Mesenchymal stem cell (in vitro differentiated cells and primary cell): ENCODE data around the gene WIPF2.
A peak's percentile ranks its signal among the peaks of the same experiment; 100 is the strongest.
"Not testable (repeated sequence)": the region's sequence is repeated elsewhere in the genome, so short reads cannot be mapped to it uniquely, and the experiment has no call there.

Experiments used
- DNase-seq: peaks from one replicate; pipeline ENCODE4 v3.0.0-alpha.2; 2013
- H2AFZ ChIP-seq: one replicate; pipeline ENCODE4 v1.6.1; 2013; ENCODE audit warnings: low read depth, mild to moderate bottlenecking, control low read depth, inconsistent platforms, low read length, moderate library complexity
- H2AK5ac ChIP-seq: 2 replicates; pipeline ENCODE4 v1.6.1; 2013; ENCODE audit warnings: low read length, moderate library complexity, mild to moderate bottlenecking, inconsistent platforms; ENCODE audit not compliant: severe bottlenecking
- H2BK120ac ChIP-seq: one replicate; pipeline ENCODE4 v1.6.1; 2013; ENCODE audit warnings: low read depth, mild to moderate bottlenecking, inconsistent platforms, low read length, moderate library complexity
- H2BK12ac ChIP-seq, 2 experiments: one replicate each; pipeline ENCODE4 v1.6.1; 2013; ENCODE audit warnings: inconsistent platforms in 2 of 2, low read length in 2 of 2, mild to moderate bottlenecking in 2 of 2, moderate library complexity in 2 of 2, control low read depth in 1 of 2
- H2BK15ac ChIP-seq: one replicate; pipeline ENCODE4 v1.6.1; 2013; ENCODE audit warnings: mild to moderate bottlenecking, low read depth, inconsistent platforms; ENCODE audit not compliant: poor library complexity, severe bottlenecking
- H2BK5ac ChIP-seq: 2 replicates; pipeline ENCODE4 v1.6.1; 2013; ENCODE audit warnings: low read depth, mild to moderate bottlenecking, low read length, control low read depth, inconsistent platforms; ENCODE audit not compliant: poor library complexity, severe bottlenecking
- H3K14ac ChIP-seq, 2 experiments: one replicate each; pipeline ENCODE4 v1.6.1; 2013; ENCODE audit warnings: inconsistent platforms in 2 of 2, low read length in 2 of 2, control low read depth in 1 of 2, mild to moderate bottlenecking in 1 of 2, moderate library complexity in 1 of 2
- H3K18ac ChIP-seq, 2 experiments: one replicate each; pipeline ENCODE4 v1.6.1; 2013; ENCODE audit warnings: inconsistent platforms in 2 of 2, low read length in 2 of 2, control low read depth in 1 of 2, low read depth in 1 of 2, mild to moderate bottlenecking in 1 of 2
- H3K23ac ChIP-seq, 2 experiments: one replicate each; pipeline ENCODE4 v1.6.1; 2013; ENCODE audit warnings: inconsistent platforms in 2 of 2, low read length in 2 of 2, mild to moderate bottlenecking in 2 of 2, moderate library complexity in 2 of 2, control low read depth in 1 of 2
- H3K27ac ChIP-seq: 2 replicates; pipeline ENCODE4 v1.5.1; 2013; ENCODE audit warnings: mild to moderate bottlenecking, moderate library complexity, low read length, control low read depth, inconsistent platforms; ENCODE audit not compliant: poor library complexity, severe bottlenecking
- H3K27me3 ChIP-seq, 2 experiments: 2 replicates each; pipeline versions ENCODE4 v1.6.1 to v1.7.0; 2013; ENCODE audit warnings: low read length in 2 of 2, mild to moderate bottlenecking in 2 of 2, moderate library complexity in 2 of 2, control low read depth in 1 of 2, inconsistent platforms in 1 of 2; ENCODE audit not compliant: control insufficient read depth in 1 of 2, insufficient read depth in 1 of 2
- H3K36me3 ChIP-seq, 2 experiments: 2 replicates each; pipeline versions ENCODE4 v1.6.1 to v1.7.0; 2013; ENCODE audit warnings: low read length in 2 of 2, control low read depth in 1 of 2, inconsistent platforms in 1 of 2, low read depth in 1 of 2, mild to moderate bottlenecking in 1 of 2; ENCODE audit not compliant: insufficient read depth in 2 of 2, control insufficient read depth in 1 of 2
- H3K4ac ChIP-seq, 2 experiments: one replicate each; pipeline ENCODE4 v1.6.1; 2013; ENCODE audit warnings: inconsistent platforms in 2 of 2, low read length in 2 of 2, mild to moderate bottlenecking in 2 of 2, moderate library complexity in 2 of 2, control low read depth in 1 of 2, low read depth in 1 of 2
- H3K4me1 ChIP-seq: 2 replicates; pipeline ENCODE4 v1.6.1; 2013; ENCODE audit warnings: low read depth, low read length, control low read depth; ENCODE audit not compliant: control insufficient read depth, insufficient read depth
- H3K4me2 ChIP-seq: 2 replicates; pipeline ENCODE4 v1.6.1; 2013; ENCODE audit warnings: low read length, mild to moderate bottlenecking, inconsistent platforms; ENCODE audit not compliant: poor library complexity, severe bottlenecking
- H3K4me3 ChIP-seq, 2 experiments: 2 replicates each; pipeline versions ENCODE4 v1.5.1 to v1.7.0; 2013; ENCODE audit warnings: low read length in 2 of 2, mild to moderate bottlenecking in 2 of 2, control low read depth in 1 of 2, low read depth in 1 of 2; ENCODE audit not compliant: insufficient read depth in 1 of 2
- H3K79me1 ChIP-seq: replicated peaks from 2 replicates; pipeline ENCODE4 v1.6.1; 2013; ENCODE audit warnings: mild to moderate bottlenecking, control low read depth, low read length, inconsistent platforms; ENCODE audit not compliant: poor library complexity, severe bottlenecking
- H3K9ac ChIP-seq: 2 replicates; pipeline ENCODE4 v1.7.0; 2013; ENCODE audit warnings: mild to moderate bottlenecking, low read length, moderate library complexity
- H3K9me3 ChIP-seq: 2 replicates; pipeline ENCODE4 v1.7.0; 2013; ENCODE audit warnings: mild to moderate bottlenecking, low read length; ENCODE audit not compliant: control insufficient read depth
- H4K8ac ChIP-seq: one replicate; pipeline ENCODE4 v1.6.1; 2013; ENCODE audit warnings: inconsistent platforms, mild to moderate bottlenecking, low read length, moderate library complexity
- H4K91ac ChIP-seq: one replicate; pipeline ENCODE4 v1.6.1; 2013; ENCODE audit warnings: mild to moderate bottlenecking, low read length, inconsistent platforms
- WGBS: methylation state at CpG from one replicate; pipeline ENCODE4 v1.1.7; 2013; ENCODE audit warnings: mixed read lengths; 5-methylcytosine and 5-hydroxymethylcytosine counted together

WIPF2 gene

GRCh38 chr17:40197965-40198456, 21.1 kb upstream of the WIPF2 start:
- Histone ChIP-seq H3K36me3 (peaks cover 9 to 10% of the 10 kb centered on the region in 2 experiments), H3K18ac (peak overlapping the region in 1 of 2 experiments; percentile 34)
- H3K27me3 ChIP-seq, H2BK120ac ChIP-seq, H3K9ac ChIP-seq, H3K27ac ChIP-seq, H2BK15ac ChIP-seq, H3K23ac ChIP-seq, H3K79me1 ChIP-seq, H4K91ac ChIP-seq, H3K14ac ChIP-seq, H2BK12ac ChIP-seq, H2AK5ac ChIP-seq, H3K4me2 ChIP-seq, H3K4me3 ChIP-seq, H3K4ac ChIP-seq, H2BK5ac ChIP-seq, H3K9me3 ChIP-seq, H3K4me1 ChIP-seq, H2AFZ ChIP-seq, DNase-seq, H4K8ac ChIP-seq: not testable (repeated sequence)
- 82% methylated on average over 8 of the region's 8 CpGs for WGBS

- Histone ChIP-seq H3K18ac (no peak overlapping the region), H2BK15ac (no peak overlapping the region), H3K9me3 (no peaks in the 10 kb centered on the region), H2BK5ac (no peak overlapping the region), H4K91ac (no peak overlapping the region), H2BK120ac (no peak overlapping the region), H3K27ac (no peak overlapping the region), H3K4me2 (no peak overlapping the region), H3K23ac (no peak overlapping the region), H3K14ac (no peak overlapping the region), H3K79me1 (no peaks in the 10 kb centered on the region), H3K27me3 (peaks cover 3 to 4% of the 10 kb centered on the region in 2 experiments), H3K4ac (no peak overlapping the region), H3K9ac (no peak overlapping the region), H2AFZ (no peak overlapping the region), H3K4me3 (no peak overlapping the region), H4K8ac (no peak overlapping the region), H3K4me1 (peaks cover 5% of the 10 kb centered on the region), H3K36me3 (peaks cover 4% of the 10 kb centered on the region in 2 experiments), H2BK12ac (no peak overlapping the region), H2AK5ac (no peak overlapping the region)
- no peak for DNase-seq
- 92% methylated on average over 5 of the region's 5 CpGs for WGBS
These were observed 20.5 kb upstream of the WIPF2 start for GRCh38 chr17:40198576-40198975.

DNA sequence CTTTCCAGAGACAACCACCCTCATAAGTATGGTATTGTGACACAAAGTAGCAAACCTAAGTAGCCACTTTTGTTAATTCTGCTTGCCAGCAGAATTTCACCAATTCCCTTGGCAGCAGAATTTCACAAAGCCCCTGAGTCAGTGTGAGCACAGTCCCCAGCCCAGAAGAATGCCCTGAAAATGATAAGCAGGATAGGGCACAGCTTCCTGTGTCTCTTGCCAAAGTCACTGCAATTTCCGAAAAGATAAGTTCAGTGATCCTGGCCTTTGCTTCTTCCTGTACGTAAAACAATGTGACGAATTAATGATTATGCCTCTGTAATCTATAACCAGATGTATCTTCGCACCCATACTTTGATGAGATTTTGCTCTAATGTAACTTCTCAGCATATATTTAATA, 16.0 kb upstream of the WIPF2 start:
- Histone ChIP-seq H2BK5ac (no peak overlapping the region), H3K27me3 (peaks cover 0 to 3% of the 10 kb centered on the region in 2 experiments), H3K9ac (no peak overlapping the region), H3K4me3 (no peak overlapping the region), H3K36me3 (no peaks in the 10 kb centered on the region), H3K14ac (no peak overlapping the region), H2BK120ac (no peak overlapping the region), H2AFZ (no peak overlapping the region), H3K9me3 (no peaks in the 10 kb centered on the region), H4K8ac (no peak overlapping the region), H2AK5ac (no peak overlapping the region), H2BK15ac (no peak overlapping the region), H4K91ac (no peak overlapping the region), H2BK12ac (no peak overlapping the region), H3K4me1 (no peaks in the 10 kb centered on the region), H3K4me2 (no peak overlapping the region), H3K18ac (no peak overlapping the region), H3K79me1 (no peaks in the 10 kb centered on the region), H3K23ac (no peak overlapping the region), H3K27ac (no peak overlapping the region), H3K4ac (no peak overlapping the region)
- WGBS = 96% methylated on average over 4 of the region's 4 CpGs
- DNase-seq = no peak

DNA sequence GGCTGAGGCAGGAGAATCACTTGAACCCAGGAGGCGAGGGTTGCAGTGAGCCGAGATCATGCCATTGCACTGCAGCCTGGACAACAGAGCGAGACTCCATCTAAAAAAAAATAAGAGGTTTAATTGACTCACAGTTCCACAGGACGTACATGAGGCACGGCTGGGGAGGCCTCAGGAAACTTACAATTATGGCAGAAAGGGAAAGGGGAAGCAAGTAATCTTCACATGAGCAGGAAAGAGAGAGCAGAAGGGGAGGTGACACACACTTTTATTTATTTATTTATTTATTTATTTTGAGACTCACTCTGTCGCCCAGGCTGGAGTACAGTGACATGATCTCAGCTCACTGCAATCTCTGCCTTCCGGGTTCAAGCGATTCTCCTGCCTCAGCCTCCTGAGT, 12.9 kb upstream of the WIPF2 start:
- not testable (repeated sequence) for H3K4ac ChIP-seq, H3K27me3 ChIP-seq, H2BK15ac ChIP-seq, H4K8ac ChIP-seq, H3K79me1 ChIP-seq, H3K27ac ChIP-seq, H3K9me3 ChIP-seq, H2BK12ac ChIP-seq, H3K36me3 ChIP-seq, H2AFZ ChIP-seq, H3K9ac ChIP-seq, H3K4me2 ChIP-seq, H2BK120ac ChIP-seq, H2BK5ac ChIP-seq, H3K4me3 ChIP-seq, DNase-seq, H3K14ac ChIP-seq, H3K23ac ChIP-seq, H4K91ac ChIP-seq, H2AK5ac ChIP-seq, H3K18ac ChIP-seq, H3K4me1 ChIP-seq
- 86% methylated on average over 8 of the region's 8 CpGs for WGBS
